Left forelimb (tissue), 1 donor: ENCODE results near the gene PDGFA.

Experiments used
- DNase-seq: peaks from one replicate; pipeline ENCODE4 v3.0.0-alpha.2; 2018; ENCODE audit warnings: low spot score

PDGFA gene

GRCh38 chr7:472640-472957 lies 47.0 kb downstream of the PDGFA start:
- no peak for DNase-seq

GRCh38 chr7:471866-472639 lies 47.6 kb downstream of the PDGFA start:
- DNase-seq, result no peak

GRCh38 chr7:471191-471865 lies 48.3 kb downstream of the PDGFA start:
- no peak for DNase-seq

- DNase-seq, result no peak
These were observed 50.1 kb downstream of the PDGFA start for GRCh38 chr7:469563-469961.

GRCh38 chr7:468681-469562 lies 50.7 kb downstream of the PDGFA start:
- no peak for DNase-seq

- DNase-seq, result peak; percentile 26
These were observed 51.6 kb downstream of the PDGFA start for GRCh38 chr7:467856-468545.

GRCh38 chr7:467393-467828 lies 52.2 kb downstream of the PDGFA start:
- peak; percentile 50 for DNase-seq

GRCh38 chr7:466465-467191 lies 53.0 kb downstream of the PDGFA start:
- DNase-seq, result no peak

- no peak for DNase-seq
These were observed 53.8 kb downstream of the PDGFA start for GRCh38 chr7:465710-466400.

- DNase-seq, result no peak
These were observed 54.9 kb downstream of the PDGFA start for GRCh38 chr7:464454-465401.

- no peak for DNase-seq
These were observed 55.7 kb downstream of the PDGFA start for GRCh38 chr7:463817-464453.

GRCh38 chr7:463362-463781 lies 56.3 kb downstream of the PDGFA start:
- no peak for DNase-seq

- DNase-seq, result no peak
These were observed 57.2 kb downstream of the PDGFA start for GRCh38 chr7:462173-463103.

- DNase-seq, result no peak
These were observed 58.0 kb downstream of the PDGFA start for GRCh38 chr7:461453-462172.

GRCh38 chr7:461117-461452 lies 58.6 kb downstream of the PDGFA start:
- no peak for DNase-seq

GRCh38 chr7:460374-461116 lies 59.1 kb downstream of the PDGFA start:
- DNase-seq, result no peak
